ENCODE results near the gene LGALS1.

Gene LGALS1

GRCh38 chr22:37662039-37662438 lies 13.4 kb upstream of the LGALS1 start:
- DNase-seq (ENCODE audit: low spot score): no peak
- in situ Hi-C loops (cut with MboI; ENCODE audit: low pct_unique_long_range_greater_than_20kb, low sequenced_read_pairs, unreplicated experiment): no loop called here
- TF ChIP-seq, protein P1, sequence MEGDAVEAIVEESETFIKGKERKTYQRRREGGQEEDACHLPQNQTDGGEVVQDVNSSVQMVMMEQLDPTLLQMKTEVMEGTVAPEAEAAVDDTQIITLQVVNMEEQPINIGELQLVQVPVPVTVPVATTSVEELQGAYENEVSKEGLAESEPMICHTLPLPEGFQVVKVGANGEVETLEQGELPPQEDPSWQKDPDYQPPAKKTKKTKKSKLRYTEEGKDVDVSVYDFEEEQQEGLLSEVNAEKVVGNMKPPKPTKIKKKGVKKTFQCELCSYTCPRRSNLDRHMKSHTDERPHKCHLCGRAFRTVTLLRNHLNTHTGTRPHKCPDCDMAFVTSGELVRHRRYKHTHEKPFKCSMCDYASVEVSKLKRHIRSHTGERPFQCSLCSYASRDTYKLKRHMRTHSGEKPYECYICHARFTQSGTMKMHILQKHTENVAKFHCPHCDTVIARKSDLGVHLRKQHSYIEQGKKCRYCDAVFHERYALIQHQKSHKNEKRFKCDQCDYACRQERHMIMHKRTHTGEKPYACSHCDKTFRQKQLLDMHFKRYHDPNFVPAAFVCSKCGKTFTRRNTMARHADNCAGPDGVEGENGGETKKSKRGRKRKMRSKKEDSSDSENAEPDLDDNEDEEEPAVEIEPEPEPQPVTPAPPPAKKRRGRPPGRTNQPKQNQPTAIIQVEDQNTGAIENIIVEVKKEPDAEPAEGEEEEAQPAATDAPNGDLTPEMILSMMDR (IDR thresholded peaks at IDR 0.05; ENCODE audit: extremely low read depth, insufficient read depth, missing control alignments): no peak

- TF ChIP-seq, protein P1 (IDR thresholded peaks at IDR 0.05; ENCODE audit: extremely low read depth, insufficient read depth, missing control alignments): no peak
- DNase-seq (ENCODE audit: low spot score): no peak
- in situ Hi-C loops (cut with MboI; ENCODE audit: low pct_unique_long_range_greater_than_20kb, low sequenced_read_pairs, unreplicated experiment): no loop called here
These were observed 11.8 kb upstream of the LGALS1 start for GRCh38 chr22:37663521-37664140.

GRCh38 chr22:37664249-37665101 lies 11.0 kb upstream of the LGALS1 start:
- in situ Hi-C loops (cut with MboI; ENCODE audit: low pct_unique_long_range_greater_than_20kb, low sequenced_read_pairs, unreplicated experiment): no loop called here
- no peak for DNase-seq (ENCODE audit: low spot score)

DNA sequence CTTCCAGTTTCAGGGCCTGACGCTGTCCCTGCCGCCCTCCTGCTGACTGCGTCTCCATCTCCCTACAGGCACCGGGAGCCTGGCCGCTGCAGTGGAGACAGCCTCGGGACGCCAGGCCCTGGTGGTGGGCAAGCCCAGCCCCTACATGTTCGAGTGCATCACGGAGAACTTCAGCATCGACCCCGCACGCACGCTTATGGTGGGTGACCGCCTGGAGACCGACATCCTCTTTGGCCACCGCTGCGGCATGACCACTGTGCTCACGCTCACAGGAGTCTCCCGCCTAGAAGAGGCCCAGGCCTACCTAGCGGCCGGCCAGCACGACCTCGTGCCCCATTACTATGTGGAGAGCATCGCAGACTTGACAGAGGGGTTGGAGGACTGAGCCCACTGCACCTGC lies 9.9 kb upstream of the LGALS1 start:
- DNase-seq (ENCODE audit: low spot score): no peak
- TF ChIP-seq, protein P1 (IDR thresholded peaks at IDR 0.05; ENCODE audit: extremely low read depth, insufficient read depth, missing control alignments): no peak
- in situ Hi-C loops (cut with MboI; ENCODE audit: low pct_unique_long_range_greater_than_20kb, low sequenced_read_pairs, unreplicated experiment): no loop called here

More at GRCh38 chr22:37664249-37665101, 11.0 kb upstream of the LGALS1 start:
- TF ChIP-seq, protein P1 (IDR thresholded peaks at IDR 0.05; ENCODE audit: extremely low read depth, insufficient read depth, missing control alignments): no peak

GRCh38 chr22:37669586-37669985 lies 5.8 kb upstream of the LGALS1 start:
- TF ChIP-seq, protein P1 (IDR thresholded peaks at IDR 0.05; ENCODE audit: extremely low read depth, insufficient read depth, missing control alignments): no peak
- DNase-seq (ENCODE audit: low spot score): no peak
- in situ Hi-C loops (cut with MboI; ENCODE audit: low pct_unique_long_range_greater_than_20kb, low sequenced_read_pairs, unreplicated experiment): no loop called here

DNA sequence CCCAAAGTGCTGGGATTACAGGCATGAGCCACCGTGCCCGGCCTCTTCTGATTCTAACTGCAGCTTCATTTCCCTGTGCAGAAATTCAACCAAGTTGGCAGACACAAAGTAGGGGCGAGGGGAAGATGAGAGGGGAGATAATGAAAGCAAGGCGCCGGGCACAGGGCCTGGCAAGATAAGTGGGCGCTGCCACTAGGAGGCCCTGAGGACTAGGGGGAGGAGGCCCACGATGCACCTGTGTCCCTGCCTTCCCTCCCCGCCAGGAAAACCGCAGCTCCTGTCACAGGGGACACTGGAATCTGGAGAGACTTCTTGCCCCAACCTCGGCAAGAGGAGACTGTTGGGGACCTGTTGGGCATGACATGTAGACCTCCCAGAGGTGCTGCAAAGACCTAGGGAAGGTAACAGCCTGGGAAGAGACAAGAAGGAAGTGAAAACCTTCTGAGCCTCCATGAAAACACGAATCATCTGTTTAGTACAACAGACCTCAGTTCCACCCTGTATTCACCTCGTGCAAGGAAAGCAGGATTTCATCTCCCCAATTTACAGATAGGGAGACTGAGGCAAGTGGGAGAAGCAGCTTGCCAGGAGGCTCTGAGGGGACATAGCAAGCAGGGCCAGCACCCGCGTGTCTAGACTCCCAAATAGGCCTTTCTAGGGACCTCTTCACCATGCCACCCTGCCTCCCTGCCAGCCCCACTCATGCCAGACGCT lies 3.1 kb upstream of the LGALS1 start:
- in situ Hi-C loops (cut with MboI; ENCODE audit: low pct_unique_long_range_greater_than_20kb, low sequenced_read_pairs, unreplicated experiment): loop anchor here (10.0 kb wide), 1 partner anchor 48 kb away; no protein-coding TSS in a partner anchor
- TF ChIP-seq, protein P1 (IDR thresholded peaks at IDR 0.05; ENCODE audit: extremely low read depth, insufficient read depth, missing control alignments): no peak
- no peak for DNase-seq (ENCODE audit: low spot score)
